Nephron (organoid): Measurements from ENCODE around the gene IRF8.

Experiments used
- H3K27ac Mint-ChIP-seq, 3 experiments: 2 replicates each; pipeline ENCODE4 v1.8.0; 2020; ENCODE audit warnings: mixed read lengths in 3 of 3, mild to moderate bottlenecking in 2 of 3, moderate library complexity in 1 of 3
- H3K27me3 Mint-ChIP-seq: 2 replicates; pipeline ENCODE4 v1.8.0; 2021; ENCODE audit warnings: low read depth, mild to moderate bottlenecking, moderate library complexity, mixed read lengths
- H3K36me3 Mint-ChIP-seq: 2 replicates; pipeline ENCODE4 v1.8.0; 2020; ENCODE audit warnings: low read depth, mixed read lengths
- H3K4me1 Mint-ChIP-seq: 2 replicates; pipeline ENCODE4 v1.8.0; 2020; ENCODE audit warnings: mixed read lengths
- H3K4me3 Mint-ChIP-seq, 3 experiments: 2 replicates each; pipeline ENCODE4 v1.8.0; 2020; ENCODE audit warnings: mild to moderate bottlenecking in 3 of 3, mixed read lengths in 3 of 3, moderate library complexity in 2 of 3
- H3K9me3 Mint-ChIP-seq: 2 replicates; pipeline ENCODE4 v1.8.0; 2020; ENCODE audit warnings: mixed read lengths
- CTCF ChIP-seq, 3 experiments: fragments of 200-600 bp; sonication (generic); IDR thresholded peaks; one replicate each; pipeline ENCODE4 v1.5.0; 2021; ENCODE audit warnings: antibody characterized with exemption in 3 of 3; ENCODE audit not compliant: unreplicated experiment in 3 of 3

Gene IRF8

GRCh38 chr16:85884808-85885463 lies 14.0 kb upstream of the IRF8 start:
- Mint-ChIP-seq H3K36me3 (no peaks in the 10 kb centered on the region), H3K4me1 (no peaks in the 10 kb centered on the region)

GRCh38 chr16:85885537-85885936 lies 13.4 kb upstream of the IRF8 start:
- no peak overlapping the region for H3K27ac Mint-ChIP-seq
- peaks cover 89% of the 10 kb centered on the region for H3K27me3 Mint-ChIP-seq
- no peak for TF ChIP-seq CTCF (IDR thresholded peaks at IDR 0.05; ENCODE audit: unreplicated experiment in 3 of 3)
- H3K4me3 Mint-ChIP-seq = no peak overlapping the region
- H3K9me3 Mint-ChIP-seq = no peaks in the 10 kb centered on the region
- no peaks in the 10 kb centered on the region for H3K36me3 Mint-ChIP-seq
- H3K4me1 Mint-ChIP-seq = no peaks in the 10 kb centered on the region

More at GRCh38 chr16:85884808-85885463, 14.0 kb upstream of the IRF8 start:
- Mint-ChIP-seq H3K27ac (no peak overlapping the region), H3K9me3 (no peaks in the 10 kb centered on the region), H3K27me3 (peaks cover 89% of the 10 kb centered on the region), H3K4me3 (no peak overlapping the region)
- TF ChIP-seq CTCF (IDR thresholded peaks at IDR 0.05; ENCODE audit: unreplicated experiment in 3 of 3) = no peak

- no peaks in the 10 kb centered on the region for H3K9me3 Mint-ChIP-seq
- no peak overlapping the region for H3K27ac Mint-ChIP-seq
- no peaks in the 10 kb centered on the region for H3K4me1 Mint-ChIP-seq
- no peaks in the 10 kb centered on the region for H3K36me3 Mint-ChIP-seq
- H3K27me3 Mint-ChIP-seq = peaks cover 97% of the 10 kb centered on the region
- TF ChIP-seq CTCF (IDR thresholded peaks at IDR 0.05; ENCODE audit: unreplicated experiment in 3 of 3) = no peak
- no peak overlapping the region for H3K4me3 Mint-ChIP-seq
Measured at GRCh38 chr16:85888405-85889331, 10.3 kb upstream of the IRF8 start.

GRCh38 chr16:85891033-85891775 lies 7.8 kb upstream of the IRF8 start:
- Mint-ChIP-seq H3K27me3 (peaks cover 97% of the 10 kb centered on the region), H3K27ac (peak overlapping the region in 2 of 3 experiments; percentile 15 to 80), H3K4me3 (no peak overlapping the region), H3K9me3 (no peaks in the 10 kb centered on the region), H3K4me1 (no peaks in the 10 kb centered on the region), H3K36me3 (no peaks in the 10 kb centered on the region)
- TF ChIP-seq CTCF (IDR thresholded peaks at IDR 0.05; ENCODE audit: unreplicated experiment in 3 of 3) = no peak

GRCh38 chr16:85891776-85892166 lies 7.2 kb upstream of the IRF8 start:
- Mint-ChIP-seq H3K9me3 (no peaks in the 10 kb centered on the region), H3K27ac (peak overlapping the region in 2 of 3 experiments; percentile 15 to 80), H3K36me3 (no peaks in the 10 kb centered on the region), H3K27me3 (peaks cover 97% of the 10 kb centered on the region), H3K4me1 (no peaks in the 10 kb centered on the region), H3K4me3 (no peak overlapping the region)
- no peak for TF ChIP-seq CTCF (IDR thresholded peaks at IDR 0.05; ENCODE audit: unreplicated experiment in 3 of 3)
